ENCODE results near the gene VSIG2.

The VSIG2 gene

GRCh38 chr11:124754309-124754708, 2.3 kb upstream of the VSIG2 start:
- no peak for DNase-seq (ENCODE audit: low read depth)
- TF ChIP-seq CTCF (conservative IDR thresholded peaks at IDR 0.05; ENCODE audit: control insufficient read depth, insufficient read depth, low read depth, low read length): no peak
- H3K4me3 ChIP-seq (ENCODE audit: control insufficient read depth, low read depth, low read length): no peak overlapping the region

- TF ChIP-seq CTCF (conservative IDR thresholded peaks at IDR 0.05; ENCODE audit: control insufficient read depth, insufficient read depth, low read depth, low read length): no peak
Observed at GRCh38 chr11:124753624-124754023, 1.6 kb upstream of the VSIG2 start.

GRCh38 chr11:124753205-124753604, 1.1 kb upstream of the VSIG2 start:
- no peak overlapping the region for H3K4me3 ChIP-seq (ENCODE audit: control insufficient read depth, low read depth, low read length)
- TF ChIP-seq CTCF (conservative IDR thresholded peaks at IDR 0.05; ENCODE audit: control insufficient read depth, insufficient read depth, low read depth, low read length): no peak

More at GRCh38 chr11:124753624-124754023, 1.6 kb upstream of the VSIG2 start:
- no peak overlapping the region for H3K4me3 ChIP-seq (ENCODE audit: control insufficient read depth, low read depth, low read length)
- no peak for DNase-seq (ENCODE audit: low read depth)

GRCh38 chr11:124752471-124753102, 532 bp upstream of the VSIG2 start:
- TF ChIP-seq CTCF (conservative IDR thresholded peaks at IDR 0.05; ENCODE audit: control insufficient read depth, insufficient read depth, low read depth, low read length): no peak
- DNase-seq (ENCODE audit: low read depth): no peak
- H3K4me3 ChIP-seq (ENCODE audit: control insufficient read depth, low read depth, low read length): no peak overlapping the region

More at GRCh38 chr11:124753205-124753604, 1.1 kb upstream of the VSIG2 start:
- no peak for DNase-seq (ENCODE audit: low read depth)

- no peak for TF ChIP-seq CTCF (conservative IDR thresholded peaks at IDR 0.05; ENCODE audit: control insufficient read depth, insufficient read depth, low read depth, low read length)
- DNase-seq (ENCODE audit: low read depth): no peak
- H3K4me3 ChIP-seq (ENCODE audit: control insufficient read depth, low read depth, low read length): no peak overlapping the region
Observed at GRCh38 chr11:124751391-124751740, 689 bp downstream of the VSIG2 start.

GRCh38 chr11:124749912-124750311, 2.1 kb downstream of the VSIG2 start:
- no peak overlapping the region for H3K4me3 ChIP-seq (ENCODE audit: control insufficient read depth, low read depth, low read length)
- DNase-seq (ENCODE audit: low read depth): no peak
- no peak for TF ChIP-seq CTCF (conservative IDR thresholded peaks at IDR 0.05; ENCODE audit: control insufficient read depth, insufficient read depth, low read depth, low read length)
